ENCODE results near the gene NAA80. TPM values are rescaled to one million over a fixed set of nuclear protein-coding genes. Genes with fewer than 3 reads are reported as not detected.

Gene NAA80
- total and polyA plus RNA-seq, 2 of the 13 experiments (the other 11 are each of a cell fraction or from before 2014, with no cell fraction given), result 3.4 to 8.7 TPM

- TF ChIP-seq SNAPC4 (CRISPR knock-in tag; IDR thresholded peaks at IDR 0.05), result no peak
- TF ChIP-seq, protein P1, sequence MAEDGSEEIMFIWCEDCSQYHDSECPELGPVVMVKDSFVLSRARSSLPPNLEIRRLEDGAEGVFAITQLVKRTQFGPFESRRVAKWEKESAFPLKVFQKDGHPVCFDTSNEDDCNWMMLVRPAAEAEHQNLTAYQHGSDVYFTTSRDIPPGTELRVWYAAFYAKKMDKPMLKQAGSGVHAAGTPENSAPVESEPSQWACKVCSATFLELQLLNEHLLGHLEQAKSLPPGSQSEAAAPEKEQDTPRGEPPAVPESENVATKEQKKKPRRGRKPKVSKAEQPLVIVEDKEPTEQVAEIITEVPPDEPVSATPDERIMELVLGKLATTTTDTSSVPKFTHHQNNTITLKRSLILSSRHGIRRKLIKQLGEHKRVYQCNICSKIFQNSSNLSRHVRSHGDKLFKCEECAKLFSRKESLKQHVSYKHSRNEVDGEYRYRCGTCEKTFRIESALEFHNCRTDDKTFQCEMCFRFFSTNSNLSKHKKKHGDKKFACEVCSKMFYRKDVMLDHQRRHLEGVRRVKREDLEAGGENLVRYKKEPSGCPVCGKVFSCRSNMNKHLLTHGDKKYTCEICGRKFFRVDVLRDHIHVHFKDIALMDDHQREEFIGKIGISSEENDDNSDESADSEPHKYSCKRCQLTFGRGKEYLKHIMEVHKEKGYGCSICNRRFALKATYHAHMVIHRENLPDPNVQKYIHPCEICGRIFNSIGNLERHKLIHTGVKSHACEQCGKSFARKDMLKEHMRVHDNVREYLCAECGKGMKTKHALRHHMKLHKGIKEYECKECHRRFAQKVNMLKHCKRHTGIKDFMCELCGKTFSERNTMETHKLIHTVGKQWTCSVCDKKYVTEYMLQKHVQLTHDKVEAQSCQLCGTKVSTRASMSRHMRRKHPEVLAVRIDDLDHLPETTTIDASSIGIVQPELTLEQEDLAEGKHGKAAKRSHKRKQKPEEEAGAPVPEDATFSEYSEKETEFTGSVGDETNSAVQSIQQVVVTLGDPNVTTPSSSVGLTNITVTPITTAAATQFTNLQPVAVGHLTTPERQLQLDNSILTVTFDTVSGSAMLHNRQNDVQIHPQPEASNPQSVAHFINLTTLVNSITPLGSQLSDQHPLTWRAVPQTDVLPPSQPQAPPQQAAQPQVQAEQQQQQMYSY (CRISPR knock-in tag; IDR thresholded peaks at IDR 0.05), result no peak
- no peak for TF ChIP-seq SRSF9 (IDR thresholded peaks at IDR 0.05; ENCODE audit: borderline replicate concordance, insufficient read depth, low read depth, low read length, poor library complexity, severe bottlenecking)
- TF ChIP-seq THYN1 (CRISPR knock-in tag; IDR thresholded peaks at IDR 0.05; ENCODE audit: borderline replicate concordance, low read depth), result no peak
- TF ChIP-seq, protein P2, sequence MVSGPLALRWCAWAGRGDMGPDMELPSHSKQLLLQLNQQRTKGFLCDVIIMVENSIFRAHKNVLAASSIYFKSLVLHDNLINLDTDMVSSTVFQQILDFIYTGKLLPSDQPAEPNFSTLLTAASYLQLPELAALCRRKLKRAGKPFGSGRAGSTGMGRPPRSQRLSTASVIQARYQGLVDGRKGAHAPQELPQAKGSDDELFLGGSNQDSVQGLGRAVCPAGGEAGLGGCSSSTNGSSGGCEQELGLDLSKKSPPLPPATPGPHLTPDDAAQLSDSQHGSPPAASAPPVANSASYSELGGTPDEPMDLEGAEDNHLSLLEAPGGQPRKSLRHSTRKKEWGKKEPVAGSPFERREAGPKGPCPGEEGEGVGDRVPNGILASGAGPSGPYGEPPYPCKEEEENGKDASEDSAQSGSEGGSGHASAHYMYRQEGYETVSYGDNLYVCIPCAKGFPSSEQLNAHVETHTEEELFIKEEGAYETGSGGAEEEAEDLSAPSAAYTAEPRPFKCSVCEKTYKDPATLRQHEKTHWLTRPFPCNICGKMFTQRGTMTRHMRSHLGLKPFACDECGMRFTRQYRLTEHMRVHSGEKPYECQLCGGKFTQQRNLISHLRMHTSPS (CRISPR knock-in tag; IDR thresholded peaks at IDR 0.05; ENCODE audit: low read depth), result peak; percentile 54; the same call in 1 of the 2 replicates
- TF ChIP-seq TEAD2 (CRISPR knock-in tag; IDR thresholded peaks at IDR 0.05), result no peak
- TF ChIP-seq, protein P3, sequence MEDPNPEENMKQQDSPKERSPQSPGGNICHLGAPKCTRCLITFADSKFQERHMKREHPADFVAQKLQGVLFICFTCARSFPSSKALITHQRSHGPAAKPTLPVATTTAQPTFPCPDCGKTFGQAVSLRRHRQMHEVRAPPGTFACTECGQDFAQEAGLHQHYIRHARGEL (CRISPR knock-in tag; IDR thresholded peaks at IDR 0.05), result no peak
- TF ChIP-seq CEBPG (CRISPR knock-in tag; IDR thresholded peaks at IDR 0.05), result no peak; the same call in 1 of the 2 replicates
- 0 out of 2 replicates have a peak, but pooled peaks have one; percentile 64 for TF ChIP-seq SATB2 (CRISPR knock-in tag; IDR thresholded peaks at IDR 0.05)
These were observed at the start of gene NAA80, which contains the start of gene HYAL3 (continued) for GRCh38 chr3:50298836-50299637.
